ENCODE data around the gene ATP13A3. TPM values are rescaled to one million over a fixed set of nuclear protein-coding genes. Genes with fewer than 3 reads are reported as not detected.

ATP13A3 gene
- total and polyA plus RNA-seq, 4 donors = 33.6 to 257 (median 56.4) TPM

GRCh38 chr3:194376241-194376560 lies 110.6 kb downstream of the ATP13A3 start:
- TF ChIP-seq RXRA (IDR thresholded peaks at IDR 0.05) (no peak), JUND (IDR thresholded peaks at IDR 0.05) (no peak), YY1 (IDR thresholded peaks at IDR 0.05) (no peak), MAX (IDR thresholded peaks at IDR 0.05) (no peak), FOXA2 (IDR thresholded peaks at IDR 0.05) (no peak), TAF1 (conservative IDR thresholded peaks at IDR 0.05) (no peak), EGR1 (IDR thresholded peaks at IDR 0.05; ENCODE audit: low read depth in 2 of 2) (no peak), FOXA1 (IDR thresholded peaks at IDR 0.05) (no peak), RAD21 (IDR thresholded peaks at IDR 0.05) (no peak), GABPA (IDR thresholded peaks at IDR 0.05 in 1 of 2, conservative IDR thresholded peaks at IDR 0.05 in 1 of 2) (no peak), NR2F2 (IDR thresholded peaks at IDR 0.05) (no peak)
- TF ChIP-seq, protein P1, sequence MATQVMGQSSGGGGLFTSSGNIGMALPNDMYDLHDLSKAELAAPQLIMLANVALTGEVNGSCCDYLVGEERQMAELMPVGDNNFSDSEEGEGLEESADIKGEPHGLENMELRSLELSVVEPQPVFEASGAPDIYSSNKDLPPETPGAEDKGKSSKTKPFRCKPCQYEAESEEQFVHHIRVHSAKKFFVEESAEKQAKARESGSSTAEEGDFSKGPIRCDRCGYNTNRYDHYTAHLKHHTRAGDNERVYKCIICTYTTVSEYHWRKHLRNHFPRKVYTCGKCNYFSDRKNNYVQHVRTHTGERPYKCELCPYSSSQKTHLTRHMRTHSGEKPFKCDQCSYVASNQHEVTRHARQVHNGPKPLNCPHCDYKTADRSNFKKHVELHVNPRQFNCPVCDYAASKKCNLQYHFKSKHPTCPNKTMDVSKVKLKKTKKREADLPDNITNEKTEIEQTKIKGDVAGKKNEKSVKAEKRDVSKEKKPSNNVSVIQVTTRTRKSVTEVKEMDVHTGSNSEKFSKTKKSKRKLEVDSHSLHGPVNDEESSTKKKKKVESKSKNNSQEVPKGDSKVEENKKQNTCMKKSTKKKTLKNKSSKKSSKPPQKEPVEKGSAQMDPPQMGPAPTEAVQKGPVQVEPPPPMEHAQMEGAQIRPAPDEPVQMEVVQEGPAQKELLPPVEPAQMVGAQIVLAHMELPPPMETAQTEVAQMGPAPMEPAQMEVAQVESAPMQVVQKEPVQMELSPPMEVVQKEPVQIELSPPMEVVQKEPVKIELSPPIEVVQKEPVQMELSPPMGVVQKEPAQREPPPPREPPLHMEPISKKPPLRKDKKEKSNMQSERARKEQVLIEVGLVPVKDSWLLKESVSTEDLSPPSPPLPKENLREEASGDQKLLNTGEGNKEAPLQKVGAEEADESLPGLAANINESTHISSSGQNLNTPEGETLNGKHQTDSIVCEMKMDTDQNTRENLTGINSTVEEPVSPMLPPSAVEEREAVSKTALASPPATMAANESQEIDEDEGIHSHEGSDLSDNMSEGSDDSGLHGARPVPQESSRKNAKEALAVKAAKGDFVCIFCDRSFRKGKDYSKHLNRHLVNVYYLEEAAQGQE (IDR thresholded peaks at IDR 0.05) = no peak
- TF ChIP-seq, protein P2, sequence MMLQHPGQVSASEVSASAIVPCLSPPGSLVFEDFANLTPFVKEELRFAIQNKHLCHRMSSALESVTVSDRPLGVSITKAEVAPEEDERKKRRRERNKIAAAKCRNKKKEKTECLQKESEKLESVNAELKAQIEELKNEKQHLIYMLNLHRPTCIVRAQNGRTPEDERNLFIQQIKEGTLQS (IDR thresholded peaks at IDR 0.05) = no peak
- TF ChIP-seq, protein P3, sequence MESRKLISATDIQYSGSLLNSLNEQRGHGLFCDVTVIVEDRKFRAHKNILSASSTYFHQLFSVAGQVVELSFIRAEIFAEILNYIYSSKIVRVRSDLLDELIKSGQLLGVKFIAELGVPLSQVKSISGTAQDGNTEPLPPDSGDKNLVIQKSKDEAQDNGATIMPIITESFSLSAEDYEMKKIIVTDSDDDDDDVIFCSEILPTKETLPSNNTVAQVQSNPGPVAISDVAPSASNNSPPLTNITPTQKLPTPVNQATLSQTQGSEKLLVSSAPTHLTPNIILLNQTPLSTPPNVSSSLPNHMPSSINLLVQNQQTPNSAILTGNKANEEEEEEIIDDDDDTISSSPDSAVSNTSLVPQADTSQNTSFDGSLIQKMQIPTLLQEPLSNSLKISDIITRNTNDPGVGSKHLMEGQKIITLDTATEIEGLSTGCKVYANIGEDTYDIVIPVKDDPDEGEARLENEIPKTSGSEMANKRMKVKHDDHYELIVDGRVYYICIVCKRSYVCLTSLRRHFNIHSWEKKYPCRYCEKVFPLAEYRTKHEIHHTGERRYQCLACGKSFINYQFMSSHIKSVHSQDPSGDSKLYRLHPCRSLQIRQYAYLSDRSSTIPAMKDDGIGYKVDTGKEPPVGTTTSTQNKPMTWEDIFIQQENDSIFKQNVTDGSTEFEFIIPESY (IDR thresholded peaks at IDR 0.05) = no peak
- no peak overlapping the region for H3K27ac ChIP-seq (ENCODE audit: low read depth in 1 of 2, low read length in 2 of 2)
- H3K36me3 ChIP-seq (ENCODE audit: control insufficient read depth in 4 of 4, insufficient read depth in 3 of 4, low read depth in 1 of 4, low read length in 3 of 4) = no peaks in the 10 kb centered on the region
- H3K4me3 ChIP-seq (ENCODE audit: low read depth in 1 of 3, low read length in 3 of 3) = no peak overlapping the region
- H3K9ac ChIP-seq (ENCODE audit: low read depth in 1 of 2, low read length in 2 of 2) = no peak overlapping the region
- no peak for DNase-seq (ENCODE audit: low spot score)
- WGBS = 87% methylated on average over 10 of the region's 10 CpGs
- H3K4me1 ChIP-seq (ENCODE audit: control insufficient read depth in 4 of 4, insufficient read depth in 4 of 4, low read length in 3 of 4) = no peaks in the 10 kb centered on the region
- no peaks in the 10 kb centered on the region for H3K9me3 ChIP-seq (ENCODE audit: control insufficient read depth in 4 of 4, low read length in 3 of 4)
- peaks cover 0 to 2% (median 0%) of the 10 kb centered on the region in 4 donors for H3K27me3 ChIP-seq (ENCODE audit: control insufficient read depth in 4 of 4, insufficient read depth in 4 of 4, low read length in 3 of 4)

DNA sequence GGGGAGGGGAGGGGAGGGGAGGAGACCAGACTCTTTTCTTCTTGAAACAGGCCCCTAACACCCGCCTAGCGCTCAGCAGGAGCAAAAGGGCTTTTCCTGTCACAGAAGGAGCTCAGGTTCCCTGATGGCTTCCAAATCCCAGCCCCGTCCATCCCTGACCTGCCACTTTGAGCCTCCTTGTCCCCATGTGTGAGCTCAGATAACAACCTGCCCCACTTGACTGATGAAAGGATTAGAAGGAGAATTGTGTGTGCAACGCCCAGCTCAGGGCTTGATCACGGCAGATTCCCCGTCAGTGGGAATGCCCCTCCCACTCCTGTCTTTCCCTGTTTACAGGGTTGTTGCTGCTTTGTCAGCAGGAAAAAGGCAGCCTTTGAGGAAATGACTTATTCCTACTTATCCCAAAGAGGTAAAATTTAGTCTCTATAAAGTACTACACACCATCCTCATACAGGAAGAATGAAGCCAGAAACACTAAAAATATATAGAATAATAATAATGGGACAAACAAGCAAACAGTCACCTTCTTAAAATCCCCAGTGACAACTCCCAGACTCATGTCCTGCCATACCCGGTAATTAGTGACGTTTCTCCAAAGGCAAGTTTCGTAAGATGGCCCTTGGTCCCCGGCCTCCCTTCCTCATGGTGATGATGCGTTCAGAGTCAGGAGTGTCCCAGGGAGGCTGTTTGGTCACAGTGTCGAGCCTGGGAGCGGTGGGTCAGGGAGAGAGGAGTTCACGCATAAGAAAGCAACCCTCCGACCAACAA lies 111.1 kb downstream of the ATP13A3 start:
- Histone ChIP-seq H3K27ac (ENCODE audit: low read depth in 1 of 2, low read length in 2 of 2) (no peak overlapping the region), H3K36me3 (ENCODE audit: control insufficient read depth in 4 of 4, insufficient read depth in 3 of 4, low read depth in 1 of 4, low read length in 3 of 4) (no peaks in the 10 kb centered on the region), H3K27me3 (ENCODE audit: control insufficient read depth in 4 of 4, insufficient read depth in 4 of 4, low read length in 3 of 4) (peaks cover 0 to 2% (median 0%) of the 10 kb centered on the region in 4 donors), H3K4me3 (ENCODE audit: low read depth in 1 of 3, low read length in 3 of 3) (no peak overlapping the region), H3K9me3 (ENCODE audit: control insufficient read depth in 4 of 4, low read length in 3 of 4) (no peaks in the 10 kb centered on the region), H3K9ac (ENCODE audit: low read depth in 1 of 2, low read length in 2 of 2) (no peak overlapping the region), H3K4me1 (ENCODE audit: control insufficient read depth in 4 of 4, insufficient read depth in 4 of 4, low read length in 3 of 4) (no peaks in the 10 kb centered on the region)
- WGBS = 54% methylated on average over 15 of the region's 15 CpGs
- TF ChIP-seq JUND (IDR thresholded peaks at IDR 0.05) (no peak), RAD21 (IDR thresholded peaks at IDR 0.05) (no peak), TAF1 (conservative IDR thresholded peaks at IDR 0.05) (no peak), RXRA (IDR thresholded peaks at IDR 0.05) (no peak), MAX (IDR thresholded peaks at IDR 0.05) (no peak), GABPA (IDR thresholded peaks at IDR 0.05 in 1 of 2, conservative IDR thresholded peaks at IDR 0.05 in 1 of 2) (no peak), NR2F2 (IDR thresholded peaks at IDR 0.05) (no peak), HNF4A (conservative IDR thresholded peaks at IDR 0.05) (no peak), HNF4G (IDR thresholded peaks at IDR 0.05) (no peak), YY1 (IDR thresholded peaks at IDR 0.05) (no peak), SP1 (IDR thresholded peaks at IDR 0.05) (no peak), EGR1 (IDR thresholded peaks at IDR 0.05; ENCODE audit: low read depth in 2 of 2) (no peak), FOXA2 (IDR thresholded peaks at IDR 0.05) (no peak)
- TF ChIP-seq, protein P2 (IDR thresholded peaks at IDR 0.05) = no peak
- TF ChIP-seq, protein P1 (IDR thresholded peaks at IDR 0.05) = no peak
- TF ChIP-seq, protein P3 (IDR thresholded peaks at IDR 0.05) = no peak
- no peak for DNase-seq (ENCODE audit: low spot score)
